Astrocyte of the spinal cord (primary cell): ENCODE data around the gene C19orf25.
A peak's percentile ranks its signal among the peaks of the same experiment; 100 is the strongest.

Experiments used
- DNase-seq: peaks from one replicate; pipeline ENCODE4 v3.0.0; 2011; ENCODE audit warnings: low read depth, low spot score
- H3K4me3 ChIP-seq: 2 replicates; pipeline ENCODE4 v1.5.1; 2011; ENCODE audit warnings: low read depth, mild to moderate bottlenecking, low read length, moderate library complexity
- CTCF ChIP-seq: IDR thresholded peaks from 2 replicates; pipeline ENCODE4 v1.5.1; 2012; ENCODE audit warnings: low read depth, mild to moderate bottlenecking, low read length, inconsistent platforms
- in situ Hi-C: cut with HindIII; loops from 2 replicates; pipeline ENCODE4 v1.10.0; 2017; ENCODE audit warnings: low sequenced_read_pairs

C19orf25 gene

GRCh38 chr19:1507763-1508506, 28.9 kb upstream of the C19orf25 start:
- TF ChIP-seq CTCF: no peak
- H3K4me3 ChIP-seq: peak overlapping the region; percentile 49
- in situ Hi-C loops: no loop called here
- peak; percentile 94 for DNase-seq

DNA sequence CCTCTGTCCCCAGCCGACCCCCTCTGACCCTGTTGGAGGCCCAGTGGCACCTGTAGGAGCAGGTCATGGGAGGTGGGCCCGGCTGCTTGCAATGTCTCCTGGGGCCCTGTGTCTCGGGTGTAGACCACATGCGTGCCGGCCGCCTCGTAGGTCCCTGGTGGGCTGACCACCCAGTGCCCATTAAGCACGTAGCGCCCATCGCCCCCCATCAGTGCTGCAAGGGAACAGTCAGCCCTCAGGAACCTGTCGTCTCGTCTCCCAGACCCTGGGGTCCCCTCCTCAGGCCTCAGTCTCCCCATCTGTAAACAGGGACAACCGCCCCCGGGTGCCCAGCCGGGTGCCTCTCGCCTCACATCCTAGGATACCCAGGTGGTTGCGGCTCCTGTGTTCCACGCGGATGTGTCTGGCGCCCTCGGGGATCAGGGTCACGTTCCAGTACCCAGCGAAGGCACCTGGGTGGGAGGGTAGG, 28.2 kb upstream of the C19orf25 start:
- in situ Hi-C loops: no loop called here

GRCh38 chr19:1505991-1506881, 27.2 kb upstream of the C19orf25 start:
- in situ Hi-C loops: no loop called here
- no peak for DNase-seq
- H3K4me3 ChIP-seq: no peak overlapping the region
- no peak for TF ChIP-seq CTCF

More for the DNA sequence above, 28.2 kb upstream of the C19orf25 start:
- no peak overlapping the region for H3K4me3 ChIP-seq
- TF ChIP-seq CTCF: no peak
- DNase-seq: no peak

- DNase-seq: no peak
- TF ChIP-seq CTCF: no peak
- no peak overlapping the region for H3K4me3 ChIP-seq
- in situ Hi-C loops: no loop called here
Observed at GRCh38 chr19:1505012-1505411, 26.0 kb upstream of the C19orf25 start.

GRCh38 chr19:1503925-1504773, 25.1 kb upstream of the C19orf25 start:
- no peak for DNase-seq
- no peak for TF ChIP-seq CTCF
- H3K4me3 ChIP-seq: no peak overlapping the region
- in situ Hi-C loops: no loop called here
